HepG2 (cell line): Measurements from ENCODE around the gene BAIAP2L1. TPM values are rescaled to one million over a fixed set of nuclear protein-coding genes. Genes with fewer than 3 reads are reported as not detected.
A peak's percentile ranks its signal among the peaks of the same experiment; 100 is the strongest.

Experiments used
- CC2D1A ChIP-seq: sonication (generic); formaldehyde crosslinking; IDR thresholded peaks from 2 replicates; pipeline ENCODE4 v1.8.1; 2023; ENCODE audit warnings: mild to moderate bottlenecking, missing genetic modification reagents
- ERF ChIP-seq: IDR thresholded peaks from 2 replicates; pipeline ENCODE4 v1.6.1; 2018; ENCODE audit warnings: missing biosample characterization, missing genetic modification reagents
- FOXP4 ChIP-seq: sonication (generic); formaldehyde crosslinking; IDR thresholded peaks from 2 replicates; pipeline ENCODE4 v1.4.0; 2020; ENCODE audit warnings: missing genetic modification reagents
- HIVEP1 ChIP-seq: sonication (generic); formaldehyde crosslinking; IDR thresholded peaks from 2 replicates; pipeline ENCODE4 v1.4.0; 2020; ENCODE audit warnings: mild to moderate bottlenecking, missing genetic modification reagents
- KAT7 ChIP-seq: IDR thresholded peaks from 2 replicates; pipeline ENCODE4 v1.6.1; 2018; ENCODE audit warnings: borderline replicate concordance, missing compliant biosample characterization
- PRPF4 ChIP-seq: fragments of 200-400 bp; formaldehyde crosslinking; IDR thresholded peaks from 2 replicates; pipeline ENCODE4 v1.6.1; 2016; ENCODE audit warnings: low read length, low read depth; ENCODE audit not compliant: poor library complexity, severe bottlenecking
- RBFOX2 ChIP-seq: fragments of 200-400 bp; formaldehyde crosslinking; IDR thresholded peaks from 2 replicates; pipeline ENCODE4 v1.6.1; 2017; ENCODE audit warnings: low read depth, mild to moderate bottlenecking, low read length
- REXO4 ChIP-seq: sonication (generic); formaldehyde crosslinking; IDR thresholded peaks from 2 replicates; pipeline ENCODE4 v1.8.0; 2022; ENCODE audit warnings: missing genetic modification reagents, mild to moderate bottlenecking, borderline replicate concordance
- SALL1 ChIP-seq: sonication (generic); formaldehyde crosslinking; IDR thresholded peaks from 2 replicates; pipeline ENCODE4 v1.8.0; 2022; ENCODE audit warnings: mild to moderate bottlenecking, missing genetic modification reagents
- SKIL ChIP-seq: sonication (generic); formaldehyde crosslinking; IDR thresholded peaks from 2 replicates; pipeline ENCODE4 v1.8.0; 2022; ENCODE audit warnings: missing genetic modification reagents, mild to moderate bottlenecking, moderate library complexity, borderline replicate concordance
- SMARCC2 ChIP-seq: fragments of 450-650 bp; IDR thresholded peaks from 2 replicates; pipeline ENCODE4 v1.6.1; 2017; ENCODE audit warnings: antibody characterized with exemption, mild to moderate bottlenecking
- SP140L ChIP-seq: sonication (generic); formaldehyde crosslinking; IDR thresholded peaks from 2 replicates; pipeline ENCODE4 v1.4.0; 2020; ENCODE audit warnings: missing genetic modification reagents, borderline replicate concordance
- ZKSCAN8 ChIP-seq: IDR thresholded peaks from 2 replicates; pipeline ENCODE4 v1.6.1; 2016; ENCODE audit warnings: borderline replicate concordance, missing genetic modification reagents, missing compliant biosample characterization
- ZNF260 ChIP-seq: sonication (generic); formaldehyde crosslinking; IDR thresholded peaks from 2 replicates; pipeline ENCODE4 v1.4.0; 2020; ENCODE audit warnings: missing genetic modification reagents, low read depth, mild to moderate bottlenecking, borderline replicate concordance
- ZNF343 ChIP-seq: sonication (generic); formaldehyde crosslinking; IDR thresholded peaks from 2 replicates; pipeline ENCODE4 v1.4.0; 2020; ENCODE audit warnings: mild to moderate bottlenecking, missing genetic modification reagents
- ZNF350 ChIP-seq: sonication (generic); formaldehyde crosslinking; IDR thresholded peaks from 2 replicates; pipeline ENCODE4 v1.4.0; 2020; ENCODE audit warnings: mild to moderate bottlenecking, low read depth, missing genetic modification reagents, borderline replicate concordance
- ZNF431 ChIP-seq: sonication (generic); formaldehyde crosslinking; IDR thresholded peaks from 2 replicates; pipeline ENCODE4 v1.9.0; 2022; ENCODE audit warnings: missing genetic modification reagents, low read depth, mild to moderate bottlenecking, borderline replicate concordance
- ZNF75D ChIP-seq: sonication (generic); formaldehyde crosslinking; IDR thresholded peaks from 2 replicates; pipeline ENCODE4 v1.8.1; 2023; ENCODE audit warnings: missing genetic modification reagents, mild to moderate bottlenecking, borderline replicate concordance
- polyA plus RNA-seq, 8 experiments: library from polyadenylated mRNA; depleted of rRNA in 3 of 8; stranded (reverse) in 7 of 8; unstranded in 1 of 8; fragments of >200 nt; fragmentation: Illumina TruSeq in 4 of 8; extraction: Trizol in 4 of 8; gene quantifications; 2 replicates each; pipeline versions ENCODE4 v1.2.1 to v1.2.3, GENCODE V29; 2011 to 2016; ENCODE audit warnings: low read depth in 4 of 8, missing spikeins in 1 of 8, mixed read lengths in 1 of 8; ENCODE audit not compliant: insufficient read depth in 1 of 8
- total RNA-seq, 5 experiments: library from RNA; depleted of rRNA; stranded (reverse); fragments of >200 nt; fragmentation: Illumina TruSeq; extraction: Trizol; gene quantifications; 2 replicates each; pipeline ENCODE4 v1.2.3, GENCODE V29; 2016; ENCODE audit warnings: low read depth in 1 of 5
- TF ChIP-seq, protein P1 (sequence below): sonication (generic); formaldehyde crosslinking; conservative IDR thresholded peaks from 2 replicates; pipeline ENCODE4 v1.8.0; 2022; ENCODE audit warnings: missing genetic modification reagents

The BAIAP2L1 gene
- total and polyA plus RNA-seq, 2 of the 13 experiments (the other 11 are each of a cell fraction or from before 2014, with no cell fraction given): 13.0 to 21.5 TPM

DNA sequence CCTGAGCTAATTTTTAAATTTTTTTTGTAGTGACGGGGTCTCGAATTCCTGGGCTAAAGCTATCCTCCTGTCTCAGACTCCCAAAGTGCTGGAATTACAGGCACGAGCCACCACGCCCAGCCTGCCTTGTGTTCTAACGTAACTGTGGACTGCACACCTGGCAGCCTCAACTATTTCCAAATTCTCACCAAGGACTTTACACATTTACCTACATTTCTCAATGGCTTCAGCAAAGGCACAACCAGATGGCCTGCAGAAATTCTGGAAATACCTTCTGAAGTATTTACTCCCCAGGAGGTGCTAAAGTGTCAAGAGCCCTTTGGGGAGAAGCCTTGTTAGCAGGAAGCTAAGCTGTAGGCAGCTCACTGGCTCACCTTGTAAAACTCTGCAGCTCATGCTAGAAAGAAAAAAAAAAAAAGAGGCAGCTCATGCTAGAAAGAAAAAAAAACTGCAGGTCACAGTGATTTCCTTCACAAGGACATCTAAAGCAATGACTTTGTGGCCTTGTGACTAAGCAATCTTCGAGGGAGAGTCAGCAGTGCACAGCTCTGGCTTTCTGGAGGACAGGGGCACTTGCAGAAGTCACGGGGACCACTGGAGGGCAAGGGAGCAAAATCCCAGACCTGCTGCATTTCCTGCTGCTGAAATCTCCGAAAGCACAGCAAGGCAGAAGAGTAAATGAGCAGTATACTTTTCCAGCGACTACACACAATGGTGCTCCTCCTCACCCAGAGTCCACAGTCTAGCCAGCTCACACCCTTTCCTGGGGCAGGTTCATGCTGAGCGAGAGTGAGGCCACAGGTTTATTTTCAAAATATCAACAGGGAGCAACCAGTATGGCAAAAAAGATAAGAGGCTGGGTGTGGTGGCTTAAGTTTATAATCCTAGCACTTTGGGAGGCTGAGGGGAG is 40.4 kb downstream of the BAIAP2L1 start (continued):
- peak; percentile 20; the same call in 1 of the 2 replicates for TF ChIP-seq SKIL (CRISPR knock-in tag)
- peak; percentile 29; the same call in 1 of the 2 replicates for TF ChIP-seq SALL1
- no peak for TF ChIP-seq ZNF350 (CRISPR knock-in tag)
- no peak for TF ChIP-seq ZKSCAN8 (CRISPR knock-in tag)
- TF ChIP-seq ERF (CRISPR knock-in tag): 0 out of 2 replicates have a peak, but pooled peaks have one; percentile 24
- no peak for TF ChIP-seq PRPF4
- no peak for TF ChIP-seq SP140L (CRISPR knock-in tag)
- no peak for TF ChIP-seq HIVEP1
- no peak for TF ChIP-seq ZNF343 (CRISPR knock-in tag)
- TF ChIP-seq KAT7 (CRISPR knock-in tag): no peak
- TF ChIP-seq SMARCC2: no peak
- TF ChIP-seq ZNF75D (CRISPR knock-in tag): no peak
- TF ChIP-seq REXO4 (CRISPR knock-in tag): no peak
- no peak for TF ChIP-seq ZNF260 (CRISPR knock-in tag)
- TF ChIP-seq, protein P1, sequence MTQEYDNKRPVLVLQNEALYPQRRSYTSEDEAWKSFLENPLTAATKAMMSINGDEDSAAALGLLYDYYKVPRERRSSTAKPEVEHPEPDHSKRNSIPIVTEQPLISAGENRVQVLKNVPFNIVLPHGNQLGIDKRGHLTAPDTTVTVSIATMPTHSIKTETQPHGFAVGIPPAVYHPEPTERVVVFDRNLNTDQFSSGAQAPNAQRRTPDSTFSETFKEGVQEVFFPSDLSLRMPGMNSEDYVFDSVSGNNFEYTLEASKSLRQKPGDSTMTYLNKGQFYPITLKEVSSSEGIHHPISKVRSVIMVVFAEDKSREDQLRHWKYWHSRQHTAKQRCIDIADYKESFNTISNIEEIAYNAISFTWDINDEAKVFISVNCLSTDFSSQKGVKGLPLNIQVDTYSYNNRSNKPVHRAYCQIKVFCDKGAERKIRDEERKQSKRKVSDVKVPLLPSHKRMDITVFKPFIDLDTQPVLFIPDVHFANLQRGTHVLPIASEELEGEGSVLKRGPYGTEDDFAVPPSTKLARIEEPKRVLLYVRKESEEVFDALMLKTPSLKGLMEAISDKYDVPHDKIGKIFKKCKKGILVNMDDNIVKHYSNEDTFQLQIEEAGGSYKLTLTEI (CRISPR knock-in tag): no peak
- no peak for TF ChIP-seq CC2D1A (CRISPR knock-in tag)
- TF ChIP-seq ZNF431 (CRISPR knock-in tag): no peak
- TF ChIP-seq RBFOX2: no peak
- TF ChIP-seq FOXP4 (CRISPR knock-in tag): 0 out of 2 replicates have a peak, but pooled peaks have one; percentile 10
